ENCODE results near the gene KCNJ6. TPM values are rescaled to one million over a fixed set of nuclear protein-coding genes. Genes with fewer than 3 reads are reported as not detected.
A peak's percentile ranks its signal among the peaks of the same experiment; 100 is the strongest.

KCNJ6 gene
- total and polyA plus RNA-seq, 8 donors, result under 0.01 to 1.3 (median 0.29) TPM; not detected in 3

DNA sequence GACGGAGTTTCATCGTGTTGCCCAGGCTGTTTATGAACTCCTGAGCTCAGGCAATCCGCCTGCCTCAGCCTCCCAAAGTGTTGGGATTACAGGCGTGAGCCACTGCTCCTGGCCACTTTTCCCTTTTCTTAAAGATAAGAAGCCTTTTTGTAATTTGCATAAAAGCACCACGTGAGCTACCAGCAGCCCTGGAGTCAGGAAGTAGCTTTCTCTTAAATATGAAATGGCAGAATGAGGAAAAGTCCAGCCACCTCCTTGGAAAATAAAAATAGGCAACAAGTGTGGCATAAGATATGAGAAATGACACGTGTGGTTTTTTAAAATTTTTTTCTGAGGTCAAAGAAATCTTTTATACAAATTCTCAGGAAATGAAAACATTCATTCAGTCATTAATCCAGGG, 289.9 kb downstream of the KCNJ6 start:
- no peaks in the 10 kb centered on the region for H3K9me3 ChIP-seq
- no peaks in the 10 kb centered on the region for H3K36me3 ChIP-seq
- no peaks in the 10 kb centered on the region for H3K27me3 ChIP-seq
- WGBS, 5 donors, result 54 to 67% (median 65%) methylated on average over 6 of the region's 6 CpGs
- H3K4me3 ChIP-seq, result no peak overlapping the region
- intact Hi-C loops (cut with DNase I; ENCODE audit: low total_unique reads), result no loop called here
- H3K27ac ChIP-seq, result peak overlapping the region in 2 of 5 donors; percentile 6 to 55
- H3K4me1 ChIP-seq, result peaks cover 0 to 24% (median 10%) of the 10 kb centered on the region in 4 donors
- TF ChIP-seq EP300 (IDR thresholded peaks at IDR 0.05), result no peak
- TF ChIP-seq, protein P1, sequence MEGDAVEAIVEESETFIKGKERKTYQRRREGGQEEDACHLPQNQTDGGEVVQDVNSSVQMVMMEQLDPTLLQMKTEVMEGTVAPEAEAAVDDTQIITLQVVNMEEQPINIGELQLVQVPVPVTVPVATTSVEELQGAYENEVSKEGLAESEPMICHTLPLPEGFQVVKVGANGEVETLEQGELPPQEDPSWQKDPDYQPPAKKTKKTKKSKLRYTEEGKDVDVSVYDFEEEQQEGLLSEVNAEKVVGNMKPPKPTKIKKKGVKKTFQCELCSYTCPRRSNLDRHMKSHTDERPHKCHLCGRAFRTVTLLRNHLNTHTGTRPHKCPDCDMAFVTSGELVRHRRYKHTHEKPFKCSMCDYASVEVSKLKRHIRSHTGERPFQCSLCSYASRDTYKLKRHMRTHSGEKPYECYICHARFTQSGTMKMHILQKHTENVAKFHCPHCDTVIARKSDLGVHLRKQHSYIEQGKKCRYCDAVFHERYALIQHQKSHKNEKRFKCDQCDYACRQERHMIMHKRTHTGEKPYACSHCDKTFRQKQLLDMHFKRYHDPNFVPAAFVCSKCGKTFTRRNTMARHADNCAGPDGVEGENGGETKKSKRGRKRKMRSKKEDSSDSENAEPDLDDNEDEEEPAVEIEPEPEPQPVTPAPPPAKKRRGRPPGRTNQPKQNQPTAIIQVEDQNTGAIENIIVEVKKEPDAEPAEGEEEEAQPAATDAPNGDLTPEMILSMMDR (IDR thresholded peaks at IDR 0.05), result no peak
- TF ChIP-seq POLR2A (IDR thresholded peaks at IDR 0.05), result no peak
- no peak for TF ChIP-seq POLR2AphosphoS5 (IDR thresholded peaks at IDR 0.05)
- DNase-seq, result no peak

DNA sequence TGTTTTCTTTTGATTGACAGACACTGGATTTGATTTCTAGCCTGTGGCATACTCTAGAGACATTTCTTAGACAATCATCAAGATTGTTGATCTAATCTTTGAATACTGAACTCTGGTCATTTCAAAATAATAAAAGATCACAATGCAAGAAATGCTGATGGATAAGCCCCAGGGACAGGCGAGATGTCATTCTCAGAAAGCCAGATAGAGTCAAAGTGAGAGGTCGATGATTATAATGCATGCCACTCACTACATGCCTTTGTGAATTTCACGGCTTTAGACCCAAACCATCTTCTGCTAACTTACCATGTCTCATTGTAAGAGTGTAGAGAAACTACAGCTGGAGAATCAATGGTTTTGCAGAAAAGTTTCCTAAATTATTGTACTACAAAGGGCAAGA, 292.6 kb downstream of the KCNJ6 start:
- no peak overlapping the region for H3K27ac ChIP-seq
- 85 to 94% (median 91%) methylated on average over 3 of the region's 3 CpGs for WGBS, 5 donors
- H3K9me3 ChIP-seq, result no peaks in the 10 kb centered on the region
- H3K36me3 ChIP-seq, result no peaks in the 10 kb centered on the region
- DNase-seq, result no peak
- peaks cover 0 to 27% (median 10%) of the 10 kb centered on the region in 4 donors for H3K4me1 ChIP-seq
- H3K4me3 ChIP-seq, result no peak overlapping the region
- no peaks in the 10 kb centered on the region for H3K27me3 ChIP-seq
- TF ChIP-seq, protein P1 (IDR thresholded peaks at IDR 0.05), result no peak
- TF ChIP-seq EP300 (IDR thresholded peaks at IDR 0.05) (no peak), POLR2A (IDR thresholded peaks at IDR 0.05) (no peak), POLR2AphosphoS5 (IDR thresholded peaks at IDR 0.05) (no peak)
- intact Hi-C loops (cut with DNase I; ENCODE audit: low total_unique reads), result no loop called here

DNA sequence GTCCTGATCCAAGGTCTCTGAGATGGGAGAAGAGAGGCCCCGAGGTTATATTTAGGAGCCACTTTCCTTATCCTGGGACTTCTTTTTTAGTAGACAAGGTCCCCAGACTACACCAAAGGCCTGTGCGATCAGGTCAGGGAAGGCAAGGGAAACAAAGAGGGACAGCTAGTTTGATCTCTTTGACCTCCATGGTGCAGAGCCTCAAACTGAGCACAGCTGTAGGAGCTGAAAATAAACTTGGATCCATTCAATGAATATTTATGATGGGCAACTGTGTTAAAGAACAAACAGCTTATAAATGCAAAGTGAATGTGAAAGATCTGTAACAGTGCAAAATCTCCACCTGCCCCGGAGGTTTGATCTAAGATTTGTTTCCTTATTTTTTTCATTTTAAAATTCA, 293.1 kb downstream of the KCNJ6 start:
- no peaks in the 10 kb centered on the region for H3K27me3 ChIP-seq
- no peak overlapping the region for H3K27ac ChIP-seq
- no peak for DNase-seq
- H3K4me3 ChIP-seq, result no peak overlapping the region
- H3K4me1 ChIP-seq, result peaks cover 0 to 27% (median 10%) of the 10 kb centered on the region in 4 donors
- 55 to 75% (median 66%) methylated on average over 3 of the region's 3 CpGs for WGBS, 5 donors
- intact Hi-C loops (cut with DNase I; ENCODE audit: low total_unique reads), result no loop called here
- H3K36me3 ChIP-seq, result no peaks in the 10 kb centered on the region
- no peak for TF ChIP-seq EP300 (IDR thresholded peaks at IDR 0.05)
- TF ChIP-seq POLR2A (IDR thresholded peaks at IDR 0.05), result no peak
- TF ChIP-seq POLR2AphosphoS5 (IDR thresholded peaks at IDR 0.05), result no peak
- TF ChIP-seq, protein P1 (IDR thresholded peaks at IDR 0.05), result no peak
- H3K9me3 ChIP-seq, result no peaks in the 10 kb centered on the region

DNA sequence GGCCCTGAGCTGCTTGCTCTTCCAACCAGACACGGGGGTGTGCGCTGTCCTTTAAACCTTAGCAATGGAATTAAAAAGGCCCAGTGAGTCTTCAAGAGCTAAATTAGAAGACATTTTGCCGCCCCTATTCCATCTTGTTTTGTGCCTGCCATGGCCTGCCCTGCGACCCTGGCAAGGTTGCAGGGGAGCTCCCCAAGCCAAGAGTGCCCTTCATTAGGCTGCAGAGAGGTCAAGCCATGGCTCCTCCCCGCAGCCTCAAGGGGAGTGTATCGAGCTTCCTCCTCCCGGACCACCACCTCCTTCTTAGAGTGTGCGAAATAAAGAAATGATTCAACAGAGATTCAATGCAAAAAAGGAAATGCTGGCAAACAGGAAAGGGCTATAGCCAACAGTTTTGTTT, 293.5 kb downstream of the KCNJ6 start:
- Histone ChIP-seq H3K27ac (no peak overlapping the region), H3K9me3 (no peaks in the 10 kb centered on the region), H3K4me3 (no peak overlapping the region), H3K36me3 (no peaks in the 10 kb centered on the region), H3K27me3 (no peaks in the 10 kb centered on the region), H3K4me1 (peaks cover 0 to 32% (median 10%) of the 10 kb centered on the region in 4 donors)
- 77 to 89% (median 84%) methylated on average over 8 of the region's 8 CpGs for WGBS, 5 donors
- no peak for DNase-seq
- intact Hi-C loops (cut with DNase I; ENCODE audit: low total_unique reads), result no loop called here
- TF ChIP-seq, protein P1 (IDR thresholded peaks at IDR 0.05), result no peak
- no peak for TF ChIP-seq POLR2AphosphoS5 (IDR thresholded peaks at IDR 0.05)
